HG03095 (cell line): ENCODE measurements around the gene RECQL5.

Source experiments
- ATAC-seq: cut with Tn5 transposase; IDR thresholded peaks from one replicate; pipeline ENCODE4 v1.9.1; 2021; ENCODE audit warnings: moderate library complexity; ENCODE audit not compliant: unreplicated experiment

Gene RECQL5

DNA sequence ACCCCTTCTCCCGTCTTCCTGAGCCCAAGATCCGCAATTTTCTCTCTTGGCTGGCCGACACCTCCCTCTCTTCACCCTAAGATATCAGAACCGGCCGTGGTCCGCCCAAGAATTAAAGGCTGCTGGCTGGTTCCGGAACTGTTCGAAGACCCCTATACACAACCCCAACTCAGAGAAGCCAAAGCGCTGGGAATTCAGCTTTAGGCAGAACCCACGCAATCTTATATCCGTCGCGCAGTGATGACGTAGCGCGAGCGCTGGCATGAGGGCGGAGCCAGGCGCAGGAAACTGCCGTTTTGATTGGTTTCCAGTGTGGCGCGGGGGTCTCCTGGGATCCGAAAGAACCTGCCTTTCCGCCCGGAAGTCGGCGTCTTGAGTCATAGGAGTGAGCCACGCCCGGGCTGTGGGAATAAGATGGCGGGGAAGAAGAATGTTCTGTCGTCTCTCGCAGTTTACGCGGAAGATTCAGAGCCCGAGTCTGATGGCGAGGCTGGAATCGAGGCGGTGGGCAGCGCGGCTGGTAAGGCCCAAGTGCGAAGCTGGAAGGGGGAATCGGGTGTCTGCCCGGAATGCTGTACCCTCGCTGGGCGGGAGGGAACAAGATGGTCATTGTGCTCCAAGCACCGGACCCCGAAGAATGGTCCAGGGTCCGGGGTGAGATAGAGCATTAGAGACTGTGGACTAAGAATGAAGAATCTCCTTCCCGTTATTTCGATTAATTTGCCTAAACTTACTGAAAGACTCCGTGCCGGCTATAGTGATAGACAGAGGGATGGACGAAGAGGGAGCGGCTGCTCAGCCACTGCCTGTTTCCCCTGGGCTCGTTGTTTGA lies at the start of gene RECQL5, which contains the start of gene SAP30BP:
Gene RECQL5 (minus strand): TSS at position 196 of the 832 bp plus-strand sequence. CDS start 597 bp downstream, outside the sequence.
Gene SAP30BP (plus strand): TSS at position 380 of the 832 bp plus-strand sequence. CDS start 35 bp downstream, at position 415.
- ATAC-seq, result peak; percentile 63

DNA sequence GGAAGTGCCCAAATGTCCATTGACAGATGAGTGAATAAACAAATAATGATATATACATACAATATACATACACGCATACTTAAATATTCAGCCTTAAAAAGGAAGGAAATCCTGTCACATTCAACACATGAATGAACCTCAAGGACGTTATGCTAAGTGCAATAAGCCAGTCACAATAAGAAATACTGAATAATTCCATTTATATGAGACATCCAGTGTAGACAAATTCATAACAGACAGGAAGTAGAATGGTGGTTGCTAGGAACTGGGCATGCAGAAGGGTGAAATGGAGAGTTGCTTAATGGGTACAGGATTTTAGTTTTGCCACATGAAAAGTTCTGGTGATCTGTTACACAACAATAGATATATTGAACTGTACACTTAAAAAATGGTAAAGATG lies 45.5 kb upstream of the RECQL5 start:
- no peak for ATAC-seq

DNA sequence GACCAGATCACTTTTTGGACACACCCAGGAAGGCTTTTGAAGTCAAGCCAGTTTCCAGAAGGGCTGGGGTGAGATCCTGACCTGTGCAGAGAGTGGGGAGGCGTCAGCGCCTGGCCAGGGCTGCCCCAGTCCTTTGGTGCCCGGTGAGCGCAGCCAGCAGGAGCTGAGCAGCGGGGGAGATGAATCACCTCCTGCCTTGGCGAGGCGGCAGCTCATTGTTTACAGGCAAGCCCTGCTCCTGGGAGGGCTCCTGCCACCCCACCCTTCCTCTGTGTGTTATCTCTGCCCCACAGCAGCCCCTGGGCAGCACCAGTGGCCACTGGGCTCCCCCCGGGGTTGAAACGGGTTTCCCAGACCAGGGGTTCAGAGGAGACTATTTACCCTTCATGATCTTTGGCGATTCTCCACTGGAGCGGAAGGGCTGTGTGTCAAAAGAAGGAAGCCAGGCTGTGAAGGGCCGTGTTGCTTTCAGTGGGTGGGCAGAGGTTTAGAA lies 40.2 kb upstream of the RECQL5 start:
- ATAC-seq, result no peak

DNA sequence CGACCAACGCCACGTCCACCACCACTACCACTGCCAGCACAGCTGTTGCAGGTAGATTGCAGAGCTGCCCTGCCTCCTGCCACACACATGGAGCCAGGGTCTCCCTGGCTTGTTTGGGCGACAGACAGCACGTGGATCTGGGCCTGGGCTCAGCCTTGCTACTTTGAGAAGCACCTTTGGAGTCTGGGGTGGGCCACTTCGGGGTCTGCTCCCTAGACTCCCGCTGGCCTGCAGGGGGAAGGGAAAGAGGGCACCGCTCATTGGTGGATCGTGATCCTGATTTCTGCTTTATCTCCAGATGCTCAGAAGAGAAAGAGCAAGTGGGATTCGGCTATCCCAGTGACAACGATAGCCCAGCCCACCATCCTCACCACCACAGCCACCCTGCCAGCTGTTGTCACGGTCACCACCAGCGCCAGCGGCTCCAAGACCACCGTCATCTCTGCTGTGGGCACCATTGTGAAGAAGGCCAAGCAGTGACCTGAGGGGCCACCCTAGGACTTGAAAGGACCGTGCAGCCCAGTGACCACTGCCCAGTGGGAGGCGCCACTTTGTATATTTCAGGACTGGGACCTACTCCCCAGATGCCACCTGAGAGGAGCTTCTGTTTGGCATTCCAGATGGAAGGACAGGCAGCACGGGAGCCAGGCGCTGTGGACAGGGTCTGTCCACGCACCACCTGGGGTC lies 39.2 kb upstream of the RECQL5 start:
- no peak for ATAC-seq

DNA sequence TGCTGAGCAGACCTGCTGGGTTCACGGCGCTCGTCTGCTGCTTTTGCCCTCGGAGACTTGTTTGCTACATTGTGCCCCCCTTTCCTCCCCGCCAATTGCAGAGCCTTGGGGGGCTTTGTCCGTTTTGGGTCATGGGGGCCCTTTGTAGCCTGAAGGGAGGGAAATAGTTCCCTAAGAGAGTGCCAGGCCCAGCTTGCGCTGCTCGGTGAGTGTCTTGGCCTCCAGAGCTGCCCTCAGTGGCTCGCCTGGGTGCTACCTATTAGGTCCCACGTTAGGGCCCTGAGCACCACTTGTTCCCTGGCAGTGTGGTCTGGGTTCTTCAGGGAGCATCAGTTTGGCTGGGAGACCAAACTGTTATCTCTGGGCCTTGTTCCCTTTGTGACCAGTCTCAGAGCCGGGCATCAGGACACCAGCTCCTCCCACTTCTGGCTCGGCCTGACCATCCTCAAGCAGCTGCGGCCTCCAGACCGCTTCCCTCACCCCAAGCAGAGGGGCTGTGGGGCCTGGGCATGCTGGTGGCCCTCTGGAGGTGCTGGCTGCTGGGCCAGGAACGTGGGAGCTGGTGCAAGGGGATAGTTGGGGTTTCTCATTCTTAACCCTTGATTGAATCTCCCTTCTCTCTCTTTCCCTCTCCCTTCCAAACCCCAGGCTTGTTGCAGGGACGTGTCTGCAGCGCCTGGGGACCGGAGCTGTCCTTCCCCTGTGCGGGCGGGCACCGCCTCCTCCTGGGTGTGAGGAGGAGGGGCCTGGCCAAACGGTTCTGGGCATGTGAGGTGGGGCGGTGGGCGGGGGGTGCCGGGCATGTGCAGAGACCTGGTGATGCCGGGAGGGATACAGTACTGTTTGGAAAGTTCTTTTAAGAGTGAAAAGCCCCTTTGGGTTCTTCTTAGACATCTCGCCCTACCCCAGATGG lies 38.3 kb upstream of the RECQL5 start:
- no peak for ATAC-seq

DNA sequence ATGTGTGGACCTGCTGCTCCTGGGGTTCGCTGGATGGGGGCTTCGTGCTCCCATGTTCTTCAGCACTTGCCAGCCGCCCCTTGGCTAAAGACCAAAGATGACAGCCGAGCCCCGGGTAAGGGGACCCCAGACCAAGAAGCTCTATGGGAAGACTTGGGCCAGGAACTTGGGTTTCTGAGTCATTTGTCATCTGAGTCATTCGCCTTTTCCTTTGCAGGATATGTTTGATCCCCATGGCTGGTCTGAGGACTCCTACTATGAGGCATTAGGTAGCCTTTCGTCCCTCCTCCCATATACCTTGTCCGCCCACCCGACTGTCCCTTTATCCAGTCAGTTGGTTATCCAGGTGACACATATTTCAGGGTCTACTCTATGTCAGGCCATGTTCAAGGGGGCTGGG lies 36.6 kb upstream of the RECQL5 start:
- no peak for ATAC-seq

DNA sequence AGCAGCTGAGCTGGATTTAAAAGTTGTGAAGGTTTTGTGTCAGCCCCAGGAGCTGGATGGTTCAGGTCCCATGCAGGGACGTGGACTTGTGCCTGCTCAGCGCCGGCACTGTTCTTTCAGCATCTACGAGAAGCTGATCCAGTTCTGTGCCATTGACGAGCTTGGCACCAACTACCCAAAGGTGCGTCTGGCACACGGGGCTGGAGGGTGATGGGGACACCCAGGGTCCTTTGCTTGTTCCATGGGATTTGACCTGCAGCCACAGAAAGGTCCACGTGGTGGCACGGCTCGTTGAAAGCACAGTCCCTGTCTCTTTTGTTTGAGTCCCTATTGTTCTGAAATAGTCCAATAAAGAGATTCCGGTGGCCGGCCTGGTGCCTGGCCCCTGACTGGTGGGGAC lies 36.2 kb upstream of the RECQL5 start:
- ATAC-seq, result no peak

DNA sequence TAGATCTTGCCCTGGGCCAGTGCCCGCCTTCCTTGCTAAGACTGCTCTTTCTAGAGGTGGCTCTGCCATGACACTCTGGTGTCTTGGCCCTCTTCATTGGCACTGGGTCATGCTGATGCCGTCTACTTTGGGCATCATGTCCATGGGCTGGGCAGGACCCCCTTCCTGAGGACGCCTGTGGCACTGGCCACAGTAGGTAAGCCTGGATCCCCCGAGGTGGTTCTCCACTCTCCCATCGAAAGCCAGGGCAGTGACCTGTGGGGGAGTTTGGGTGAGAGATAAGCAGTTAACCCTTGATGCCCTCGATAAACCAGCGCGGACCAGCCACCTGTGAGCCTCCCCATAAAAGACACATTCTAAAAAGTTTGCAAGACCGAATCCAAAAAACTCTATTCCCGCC lies 34.3 kb upstream of the RECQL5 start:
- ATAC-seq, result no peak

DNA sequence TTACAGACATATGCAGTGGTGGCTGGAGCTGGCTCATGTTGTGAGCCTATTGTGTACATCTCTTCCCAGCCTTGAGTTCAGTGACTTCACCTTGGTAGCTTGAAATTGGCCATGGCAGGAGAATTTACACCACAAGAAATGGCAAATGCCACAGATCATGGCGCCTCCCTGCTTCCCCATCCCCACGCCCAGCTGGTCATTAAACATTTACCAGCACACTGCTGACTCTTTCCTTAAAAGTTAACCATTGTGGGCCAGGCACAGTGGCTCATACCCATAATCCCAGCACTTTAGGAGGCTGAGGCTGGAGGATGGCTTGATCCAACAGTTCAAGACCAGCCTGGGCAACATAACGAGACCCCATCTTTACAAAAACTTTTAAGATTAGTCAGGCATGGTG lies 31.7 kb upstream of the RECQL5 start:
- no peak for ATAC-seq

DNA sequence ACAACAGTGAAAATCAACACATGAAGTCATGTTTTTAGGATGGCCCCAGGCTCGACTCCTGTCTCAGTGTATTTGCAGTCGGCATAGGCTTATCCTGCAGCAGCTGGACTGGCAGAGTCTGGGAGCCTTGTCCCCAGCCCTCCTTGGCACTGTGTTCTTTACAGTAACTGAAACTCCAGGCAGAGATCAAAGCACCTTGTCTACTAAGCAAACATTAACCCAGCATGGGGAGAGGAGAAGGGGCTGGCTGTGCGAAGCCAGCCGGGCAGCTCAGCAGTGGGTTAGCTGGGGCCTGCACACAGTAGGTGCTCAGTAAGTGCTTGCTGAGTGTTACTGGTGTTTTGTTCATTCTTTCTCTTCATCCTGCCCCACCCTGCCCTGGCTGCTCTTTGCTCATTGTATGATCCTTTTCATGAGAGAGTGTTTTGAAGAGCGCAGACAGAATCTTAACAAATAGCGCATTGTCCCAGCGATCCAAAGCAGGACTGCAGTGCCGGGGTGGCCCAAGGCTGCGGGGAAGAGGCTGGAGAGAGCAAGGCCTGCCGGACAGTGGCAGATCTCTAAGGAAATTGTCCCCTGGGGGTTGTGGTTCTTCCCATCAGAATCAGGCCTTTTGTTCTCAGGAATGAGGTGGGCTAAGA lies 30.8 kb upstream of the RECQL5 start:
- ATAC-seq, result no peak

DNA sequence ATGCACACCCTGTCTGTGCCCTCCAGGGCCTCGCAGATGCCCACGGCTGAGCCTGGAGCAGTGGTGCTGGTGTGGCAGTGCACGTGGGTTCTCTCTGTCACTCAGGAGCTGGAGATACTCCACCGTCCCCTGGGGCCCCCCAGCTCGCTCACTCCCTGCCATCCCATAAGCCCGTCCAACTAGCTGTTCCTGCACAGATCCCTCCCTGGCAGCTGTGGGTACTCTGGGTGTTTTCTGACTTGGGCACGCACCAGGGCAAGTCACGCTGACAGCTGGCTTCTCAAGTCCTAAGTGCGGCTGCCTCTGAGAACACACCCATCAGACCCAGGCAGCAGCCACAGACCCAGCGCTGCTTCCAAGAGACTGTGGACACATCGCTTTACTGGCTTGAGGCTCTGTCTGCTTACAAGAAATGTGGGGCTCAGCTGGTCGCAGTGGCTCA lies 28.9 kb upstream of the RECQL5 start:
- no peak for ATAC-seq

DNA sequence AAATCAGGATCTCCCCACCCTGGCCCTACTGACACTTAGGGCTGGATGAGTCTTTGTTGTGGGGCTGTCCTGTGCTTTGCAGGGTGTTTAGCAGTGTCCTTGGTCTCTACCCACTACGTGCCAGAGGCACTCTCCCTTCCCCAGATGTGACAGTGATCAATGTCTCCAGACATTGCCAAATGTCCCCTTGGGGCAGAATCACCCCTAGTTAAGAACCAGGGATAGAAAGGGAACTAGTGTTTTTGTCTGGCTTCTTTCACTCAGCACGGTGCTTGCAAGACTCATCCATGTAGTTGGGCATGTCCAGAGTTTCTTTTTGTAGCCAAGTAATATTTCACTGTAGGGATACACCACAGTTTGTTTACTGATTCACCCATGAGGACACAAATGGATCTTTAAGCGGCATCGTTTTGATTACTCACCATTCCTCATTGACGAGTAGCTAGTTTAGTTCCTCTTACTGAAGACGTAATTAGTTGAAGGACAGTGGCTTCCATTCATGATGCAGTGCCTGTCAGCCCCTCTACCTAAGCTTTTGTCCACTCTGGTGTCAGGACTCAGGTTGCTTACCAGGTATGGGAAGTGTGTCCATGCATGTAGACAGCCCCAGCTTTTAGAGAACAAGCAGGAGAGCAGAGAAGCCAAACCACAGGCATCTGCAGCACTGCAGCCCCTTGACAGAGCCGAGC lies 28.3 kb upstream of the RECQL5 start:
- ATAC-seq, result no peak

DNA sequence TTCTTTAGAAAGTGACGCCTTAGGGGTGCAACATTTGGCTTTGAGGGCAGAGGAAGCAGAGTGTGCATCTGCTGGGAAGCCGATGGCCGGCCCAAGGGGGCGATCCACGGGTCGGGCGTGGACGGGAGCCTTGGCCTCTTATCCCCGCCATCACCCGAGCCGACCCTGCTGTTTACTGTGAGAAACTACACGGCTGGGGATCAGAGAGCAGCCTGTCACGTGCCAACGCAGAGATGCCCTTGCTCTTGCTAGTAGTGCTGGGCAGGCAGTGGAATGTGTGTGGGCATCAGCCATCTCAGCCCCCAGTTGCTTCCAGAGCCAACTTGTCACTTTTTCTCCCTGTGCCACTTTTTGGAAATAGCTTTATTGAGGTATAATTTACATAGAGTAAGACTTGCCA lies 27.6 kb upstream of the RECQL5 start:
- ATAC-seq, result no peak

DNA sequence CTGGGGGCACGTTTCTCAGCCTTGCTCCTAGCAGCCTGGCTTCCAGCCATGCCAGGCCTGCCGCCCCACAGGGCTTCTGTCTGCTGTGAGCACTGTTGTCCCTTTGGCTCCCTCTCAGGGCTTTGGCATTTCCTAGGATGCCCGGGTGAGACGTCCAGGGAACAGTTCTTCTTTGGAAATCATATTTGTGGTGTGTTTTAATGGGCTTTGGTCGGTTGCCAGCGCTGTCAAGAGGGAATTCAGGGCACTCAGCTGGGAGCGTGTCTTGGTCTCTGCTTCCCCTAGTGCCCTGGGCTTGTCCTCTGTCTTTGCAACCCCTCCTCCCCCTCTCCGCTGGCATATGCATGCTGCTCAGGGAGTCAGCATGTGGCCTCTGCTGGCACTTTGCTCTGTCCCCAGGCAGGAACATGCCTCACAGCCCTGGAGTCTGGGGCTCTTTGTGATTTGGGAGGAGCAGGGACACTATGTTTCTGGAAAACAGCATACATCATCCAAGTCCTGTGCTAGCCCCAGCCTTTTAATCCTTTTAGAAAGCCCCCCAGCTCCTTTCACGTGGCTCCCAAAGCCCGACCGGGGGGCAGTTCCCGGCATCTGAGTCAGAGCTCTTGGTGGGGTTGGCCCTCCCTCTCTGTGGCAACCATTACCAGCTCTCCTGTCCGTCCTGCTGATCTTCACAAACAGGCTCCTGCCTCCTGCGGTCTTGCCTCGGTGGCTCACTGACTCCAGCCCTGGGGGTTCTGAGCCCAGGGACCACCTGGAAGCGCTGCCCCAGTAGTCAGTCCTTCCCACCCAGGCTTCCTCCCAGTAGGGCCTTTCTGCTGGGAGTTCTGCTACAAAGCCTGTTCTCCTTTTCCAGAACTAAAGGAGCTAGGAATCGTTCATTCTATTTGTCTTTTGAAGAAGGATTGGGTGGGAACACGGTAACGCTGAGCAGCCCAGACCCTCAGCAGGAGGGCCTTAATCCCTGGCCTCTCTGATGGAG lies 26.8 kb upstream of the RECQL5 start:
- no peak for ATAC-seq

DNA sequence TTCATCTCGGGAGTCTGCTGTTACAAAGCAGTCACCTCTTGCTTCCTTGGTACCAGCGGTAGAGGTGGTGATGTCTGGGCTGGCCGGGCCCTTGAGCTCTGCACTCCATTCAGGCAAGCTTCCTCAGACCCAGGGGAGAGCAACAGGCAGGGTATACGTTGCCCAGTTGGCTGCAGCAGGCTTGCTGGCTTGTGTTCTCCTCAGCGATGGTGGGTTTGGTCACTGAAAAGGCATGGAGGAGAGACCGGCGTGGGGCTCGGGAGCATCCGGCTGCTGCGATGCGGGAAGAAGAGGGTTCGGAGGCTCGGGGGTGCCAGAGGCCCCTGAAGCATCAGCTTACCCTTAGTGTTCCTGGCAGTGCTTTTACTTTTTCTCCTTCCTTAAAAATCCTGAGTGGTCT lies 26.0 kb upstream of the RECQL5 start:
- no peak for ATAC-seq

DNA sequence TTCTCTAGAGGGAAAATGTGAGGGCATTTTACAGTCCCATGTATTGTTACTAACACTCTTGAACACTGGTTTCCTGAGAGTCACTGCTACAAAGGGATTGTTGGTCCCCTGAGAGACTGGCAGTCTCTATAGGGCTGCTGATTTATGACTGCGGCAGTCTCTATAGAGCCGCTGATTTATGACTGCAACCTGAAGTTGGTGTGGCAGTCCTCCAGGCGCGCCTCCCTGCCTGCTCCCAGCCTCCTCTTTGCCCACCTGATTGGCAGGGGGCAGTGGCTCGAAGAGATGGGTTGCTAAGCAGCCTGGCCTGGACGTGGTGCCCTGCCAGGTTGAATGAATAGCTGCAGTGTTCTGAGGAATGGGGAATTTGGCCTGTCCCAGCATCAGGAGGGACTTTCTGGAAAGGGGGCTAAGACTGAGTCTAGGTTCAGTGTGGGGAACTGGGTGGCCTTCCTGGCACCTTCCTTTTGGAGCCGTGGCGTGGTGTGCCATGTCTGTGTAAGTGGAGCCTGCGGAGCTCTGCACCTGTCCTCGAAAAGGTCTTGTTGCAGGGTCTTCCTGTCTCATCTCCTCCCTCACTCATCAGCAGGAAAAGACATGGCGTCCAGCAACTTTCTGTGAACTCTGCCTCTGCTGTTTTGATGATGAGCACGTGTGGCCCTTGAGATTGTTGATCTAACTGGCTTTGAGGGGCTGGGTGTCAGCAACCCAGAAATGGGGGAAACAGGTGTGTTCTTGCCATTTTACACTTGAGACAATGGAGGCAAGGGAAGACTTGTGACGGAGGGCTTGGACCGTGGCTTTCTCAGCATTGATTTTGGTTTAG lies 25.1 kb upstream of the RECQL5 start:
- ATAC-seq, result no peak

DNA sequence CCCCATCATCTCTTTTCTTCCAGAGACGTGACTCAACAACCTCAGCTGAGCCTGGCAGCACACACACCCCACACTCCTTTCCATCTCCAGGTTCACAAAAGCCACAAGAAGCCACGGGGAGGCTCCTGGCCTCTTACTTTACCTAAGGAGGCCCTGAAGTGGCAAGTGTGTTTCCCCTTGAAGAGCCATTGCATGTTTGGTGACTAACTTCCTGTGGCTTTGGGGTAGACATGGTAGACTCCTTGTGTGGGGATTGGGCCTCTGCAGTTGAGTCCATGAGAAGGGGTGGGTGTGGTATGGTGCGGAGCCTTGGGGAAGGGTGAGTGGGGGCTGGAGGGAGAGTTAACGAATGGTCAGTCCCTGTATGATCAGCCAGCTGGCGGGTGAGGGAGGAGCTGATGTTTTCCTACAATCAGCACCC lies 24.4 kb upstream of the RECQL5 start:
- no peak for ATAC-seq

DNA sequence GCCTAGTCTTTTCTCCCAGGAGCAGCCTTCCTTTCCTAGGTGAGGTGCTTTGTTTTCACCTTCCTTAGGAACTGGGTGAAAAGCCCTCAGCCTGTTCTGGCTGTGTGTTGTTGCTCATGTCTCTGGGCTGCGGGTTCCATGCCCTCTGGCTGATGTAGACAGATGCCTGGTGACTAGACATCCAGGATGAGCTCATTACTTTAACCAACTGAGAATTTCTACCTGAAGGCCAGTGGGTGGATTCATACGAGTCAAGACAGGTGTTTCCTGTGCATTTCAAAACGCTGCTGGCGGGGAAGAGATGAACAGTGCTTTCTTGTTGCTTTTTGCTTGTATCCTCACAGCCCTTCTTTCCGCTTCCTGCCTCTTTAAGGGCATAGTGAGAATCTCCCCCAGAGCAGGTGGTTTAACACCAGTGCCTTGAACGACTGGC lies 22.5 kb upstream of the RECQL5 start:
- ATAC-seq, result no peak
